SHP77 (cell line): ENCODE data around the gene PCNX1.

Experiments used
- DNase-seq, 2 experiments: peaks; one replicate each; lab custom pipeline; 2025; lab: John Stamatoyannopoulos, UW

Gene PCNX1

GRCh38 chr14:70888681-70889175 is 18.5 kb upstream of the PCNX1 start:
- DNase-seq = no peak

- no peak for DNase-seq
These were observed 17.7 kb upstream of the PCNX1 start for GRCh38 chr14:70889555-70889954.

- no peak for DNase-seq
These were observed 16.2 kb upstream of the PCNX1 start for GRCh38 chr14:70890826-70891659.

- no peak for DNase-seq
These were observed 15.5 kb upstream of the PCNX1 start for GRCh38 chr14:70891737-70892136.

GRCh38 chr14:70893062-70893845 is 14.0 kb upstream of the PCNX1 start:
- DNase-seq = no peak

GRCh38 chr14:70893858-70894291 is 13.4 kb upstream of the PCNX1 start:
- DNase-seq = no peak

GRCh38 chr14:70894868-70895267 is 12.4 kb upstream of the PCNX1 start:
- DNase-seq = no peak

- no peak for DNase-seq
These were observed 10.9 kb upstream of the PCNX1 start for GRCh38 chr14:70896317-70896716.

GRCh38 chr14:70896981-70897380 is 10.3 kb upstream of the PCNX1 start:
- no peak for DNase-seq

GRCh38 chr14:70897464-70897863 is 9.8 kb upstream of the PCNX1 start:
- DNase-seq = no peak

GRCh38 chr14:70898111-70898745 is 9.0 kb upstream of the PCNX1 start:
- DNase-seq = no peak

GRCh38 chr14:70901269-70901668 is 6.0 kb upstream of the PCNX1 start:
- DNase-seq = no peak

GRCh38 chr14:70902184-70902583 is 5.1 kb upstream of the PCNX1 start:
- DNase-seq = no peak

GRCh38 chr14:70904373-70904772 is 2.9 kb upstream of the PCNX1 start:
- no peak for DNase-seq

GRCh38 chr14:70905301-70905700 is 2.0 kb upstream of the PCNX1 start:
- no peak for DNase-seq

GRCh38 chr14:70906793-70907175 is 475 bp upstream of the PCNX1 start:
- DNase-seq = no peak

- peak in 1 of 2 experiments; percentile 25 for DNase-seq
These were observed 1.0 kb downstream of the PCNX1 start for GRCh38 chr14:70907996-70908934.

- DNase-seq = no peak
These were observed 1.8 kb downstream of the PCNX1 start for GRCh38 chr14:70908935-70909641.

- no peak for DNase-seq
These were observed 2.7 kb downstream of the PCNX1 start for GRCh38 chr14:70909733-70910614.

GRCh38 chr14:70915415-70915814 is 8.2 kb downstream of the PCNX1 start:
- no peak for DNase-seq
